HG03460 (cell line): ENCODE results near the gene CAST.

ENCODE experiments used
- ATAC-seq: cut with Tn5 transposase; IDR thresholded peaks from one replicate; pipeline ENCODE4 v1.9.1; 2021; ENCODE audit not compliant: unreplicated experiment

CAST gene

GRCh38 chr5:96671441-96671840 lies 9.3 kb downstream of the CAST start:
- ATAC-seq: no peak

DNA sequence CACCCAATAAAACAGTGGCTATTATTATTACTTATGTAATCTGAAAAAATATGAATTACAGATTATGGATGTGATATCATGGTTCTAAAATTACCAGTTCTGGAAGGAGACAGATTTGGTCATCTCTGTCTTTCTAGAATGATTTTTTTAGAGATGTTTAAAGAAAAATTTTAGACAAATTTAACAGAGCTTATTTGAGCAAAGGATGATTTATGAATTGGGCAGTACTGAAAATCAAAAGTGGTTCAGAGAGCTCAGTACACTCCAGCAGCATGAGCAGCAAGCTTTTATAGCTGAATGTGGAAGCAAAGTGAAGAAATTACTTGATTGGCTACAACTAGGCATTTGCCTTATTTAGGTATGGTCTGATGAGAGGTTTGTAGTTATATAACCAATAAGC lies 11.0 kb downstream of the CAST start:
- ATAC-seq: no peak

DNA sequence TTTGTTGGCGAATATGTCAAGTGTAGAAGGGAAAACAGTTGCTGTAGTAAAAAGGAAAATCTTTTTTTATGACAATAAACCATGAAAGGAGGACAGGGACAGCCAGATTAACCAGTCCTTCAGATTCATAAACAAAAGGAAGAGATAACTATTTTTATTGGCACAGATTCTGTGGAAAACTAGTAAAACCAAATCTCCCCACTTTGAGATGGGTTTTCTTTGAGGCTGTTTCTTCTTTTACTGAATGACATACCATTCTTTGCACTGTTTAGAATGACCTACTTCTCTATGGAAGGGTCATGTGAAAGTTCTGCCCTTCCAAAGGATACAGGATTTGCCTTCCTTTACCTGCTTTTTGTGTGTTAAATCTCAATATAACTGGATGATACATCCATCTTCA lies 13.7 kb downstream of the CAST start:
- no peak for ATAC-seq

DNA sequence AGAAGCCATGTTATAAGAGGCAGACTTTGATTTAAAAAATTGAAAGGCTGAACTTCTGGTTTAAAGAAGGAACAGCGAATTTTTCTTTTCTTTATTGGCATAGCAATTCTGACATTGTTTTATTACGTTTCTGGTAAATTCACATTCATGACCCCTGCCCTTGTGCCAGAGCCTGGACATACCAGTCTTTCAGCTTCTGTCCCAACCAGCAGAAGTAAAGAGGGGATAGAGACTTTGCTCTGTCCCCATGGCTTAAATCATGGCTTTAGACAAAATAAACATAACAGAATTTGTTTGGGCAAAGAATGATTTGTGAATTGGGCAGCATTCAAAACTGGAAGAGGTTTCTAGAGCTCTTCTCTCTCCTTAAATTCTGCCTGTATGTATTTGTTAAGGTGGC lies 15.3 kb downstream of the CAST start:
- no peak for ATAC-seq

GRCh38 chr5:96679293-96679692 lies 17.1 kb downstream of the CAST start:
- ATAC-seq: no peak

- ATAC-seq: no peak
Measured at GRCh38 chr5:96680759-96681470, 18.7 kb downstream of the CAST start.

DNA sequence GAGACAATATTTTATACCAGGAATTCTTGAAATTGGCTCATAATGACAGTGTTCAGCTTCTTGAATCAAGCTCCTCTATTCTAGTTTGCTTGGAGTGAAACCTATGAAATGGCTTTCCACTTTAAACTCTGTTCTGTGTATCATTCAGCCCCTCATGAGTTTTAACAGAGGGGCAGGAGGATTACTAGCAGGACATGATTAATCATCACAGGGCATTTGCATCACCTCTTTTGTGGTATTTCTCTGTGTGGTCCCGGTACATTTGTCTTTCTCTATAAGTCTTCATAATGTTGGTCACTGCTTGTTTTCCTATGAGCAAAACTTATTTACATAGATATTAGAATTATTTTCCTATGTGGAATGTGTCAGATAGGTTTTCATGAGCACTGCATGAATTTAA lies 21.2 kb downstream of the CAST start:
- ATAC-seq: no peak

GRCh38 chr5:96683810-96684209 lies 21.6 kb downstream of the CAST start:
- ATAC-seq: no peak

DNA sequence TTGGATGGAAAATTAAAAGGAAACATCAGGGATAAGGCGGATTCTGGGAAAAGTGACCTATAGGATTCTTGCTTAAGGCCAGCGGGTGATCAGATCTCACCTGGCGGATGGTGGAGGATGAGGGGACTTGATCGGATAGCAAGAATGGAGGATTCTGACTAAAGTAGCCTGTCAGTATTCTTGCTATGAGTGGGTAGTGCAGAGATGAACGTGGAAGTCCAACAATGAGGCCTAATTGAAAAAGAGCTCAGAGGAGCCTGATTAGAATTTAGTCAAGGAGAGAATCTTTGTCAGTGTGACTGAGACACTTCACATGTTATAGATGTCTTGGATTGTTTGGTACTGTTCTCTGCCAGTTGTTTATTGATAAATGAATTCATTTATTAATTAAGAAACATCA lies 24.9 kb downstream of the CAST start:
- no peak for ATAC-seq

- ATAC-seq: peak; percentile 85
Measured at GRCh38 chr5:96687812-96688453, 25.8 kb downstream of the CAST start.

DNA sequence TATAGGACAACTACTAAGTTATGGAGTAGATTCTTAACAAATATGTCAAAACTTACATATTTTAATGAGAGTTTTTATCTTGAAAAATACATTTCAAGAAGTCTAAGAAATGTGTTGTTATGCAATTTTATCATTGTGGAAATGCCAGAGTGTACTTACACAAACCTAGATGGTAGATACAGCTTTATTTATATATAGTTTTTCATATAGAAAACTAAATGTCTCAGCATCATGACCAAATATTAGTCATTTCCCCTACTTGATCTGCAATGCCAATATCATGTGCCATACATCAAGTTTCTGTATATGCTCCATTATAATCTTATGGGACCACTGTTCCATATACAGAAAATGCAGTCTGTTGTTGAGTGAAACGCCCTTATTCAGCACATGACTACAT lies 28.7 kb downstream of the CAST start:
- no peak for ATAC-seq

GRCh38 chr5:96691503-96692303 lies 29.5 kb downstream of the CAST start:
- no peak for ATAC-seq

DNA sequence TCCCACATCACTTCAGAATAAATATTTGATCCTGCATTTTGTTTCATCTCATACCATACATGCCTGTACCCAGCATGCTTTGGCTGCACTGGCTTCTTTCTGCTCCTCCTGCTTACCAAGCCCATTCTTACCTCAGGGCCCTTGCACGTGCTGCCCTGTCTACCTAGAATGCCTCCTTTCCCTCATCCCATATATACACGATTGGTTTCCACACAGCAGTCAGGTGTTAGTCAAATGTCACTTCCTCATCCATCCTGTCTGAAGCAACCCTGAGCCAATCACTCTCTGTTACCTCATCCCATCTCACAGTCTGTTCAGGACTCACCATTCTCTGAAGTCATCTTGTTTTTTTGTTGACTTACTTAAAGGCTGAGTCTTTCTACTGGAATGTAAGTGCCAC lies 30.3 kb downstream of the CAST start:
- ATAC-seq: no peak

DNA sequence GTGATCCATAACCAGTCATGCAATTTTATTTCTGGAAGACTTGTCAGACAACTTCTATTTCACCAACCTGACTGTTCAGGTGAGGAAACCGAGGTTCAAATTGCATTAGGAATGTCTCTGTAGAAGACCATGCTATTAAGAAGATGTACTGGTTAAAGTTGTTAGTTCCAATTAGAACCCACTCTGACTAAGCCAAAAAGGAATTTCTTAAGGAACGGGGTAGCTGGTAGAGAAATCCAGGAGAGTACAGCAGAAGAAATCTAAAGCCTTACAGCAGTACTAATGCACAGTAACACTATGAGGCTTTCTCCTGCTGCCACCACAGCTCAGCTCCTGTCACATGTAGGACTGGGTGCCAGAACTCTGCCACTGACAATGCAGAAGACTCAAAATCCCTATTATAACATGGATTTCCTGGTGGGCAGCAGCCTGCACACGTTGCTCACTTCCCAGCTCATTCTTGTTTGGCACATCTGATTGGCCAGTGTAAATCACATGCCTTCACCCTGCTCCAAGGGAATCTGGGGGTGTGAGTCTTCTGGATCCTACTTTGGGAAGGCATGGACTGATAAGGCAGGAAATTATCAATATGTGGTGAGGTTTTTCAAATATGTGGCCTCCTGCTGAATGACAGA lies 37.1 kb downstream of the CAST start:
- ATAC-seq: no peak

GRCh38 chr5:96702503-96703383 lies 40.6 kb downstream of the CAST start:
- ATAC-seq: peak; percentile 61

GRCh38 chr5:96703384-96703920 lies 41.3 kb downstream of the CAST start:
- peak; percentile 82 for ATAC-seq

DNA sequence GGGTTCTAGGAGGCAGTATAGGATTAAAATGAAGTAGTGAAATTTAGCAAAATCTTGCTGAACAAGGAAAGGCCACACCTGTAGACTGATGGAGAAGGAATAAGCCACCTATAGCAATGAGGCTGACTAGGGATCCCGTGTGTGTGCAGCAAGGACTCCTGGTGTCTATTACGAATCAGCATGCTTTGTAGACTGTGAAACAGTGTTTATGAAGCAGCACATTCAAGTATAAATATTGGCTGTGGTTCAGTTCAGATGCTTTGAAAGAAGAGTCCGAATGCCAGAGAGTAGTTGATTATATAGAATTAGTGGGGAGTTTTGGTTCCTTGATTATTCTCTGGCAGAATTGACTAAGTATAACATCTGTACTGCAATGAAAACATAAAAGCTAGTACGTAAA lies 41.8 kb downstream of the CAST start:
- ATAC-seq: no peak

DNA sequence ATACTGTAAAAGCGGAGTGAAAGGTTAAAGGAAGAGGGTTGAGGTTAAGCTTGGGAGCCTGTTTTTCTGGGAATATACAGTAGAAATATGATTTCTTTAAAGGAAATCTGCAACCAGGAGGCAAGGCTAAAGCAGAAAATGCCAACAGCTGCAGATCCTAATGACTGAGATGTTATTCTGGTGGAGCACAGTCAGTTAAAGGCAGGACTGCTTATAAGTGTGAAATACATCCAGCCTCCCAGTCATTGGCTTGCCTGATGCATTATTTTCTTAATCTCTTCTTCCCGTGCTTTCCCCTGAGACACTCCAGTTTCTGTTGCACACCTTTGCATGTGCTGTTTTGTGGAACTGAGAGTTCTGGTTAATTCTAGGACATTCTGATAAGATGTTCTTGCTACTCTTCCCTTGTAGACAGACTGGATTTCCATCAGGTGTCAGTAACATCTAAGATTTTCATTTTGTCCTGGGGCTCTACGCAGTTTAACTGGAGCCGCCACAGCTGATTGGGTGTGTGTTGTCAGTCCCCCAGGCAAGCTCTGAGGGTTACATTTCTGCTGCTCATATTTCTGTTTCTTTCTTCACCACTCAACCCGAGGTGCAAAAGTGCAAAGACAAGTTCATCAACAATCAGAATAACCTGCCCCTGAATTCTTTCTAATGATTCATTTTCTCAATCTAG lies 44.4 kb downstream of the CAST start:
- ATAC-seq: no peak

- ATAC-seq: no peak
Measured at GRCh38 chr5:96708600-96708999, 46.4 kb downstream of the CAST start.
